ENCODE results near the gene PRR5L. TPM values are rescaled to one million over a fixed set of nuclear protein-coding genes. Genes with fewer than 3 reads are reported as not detected.

The PRR5L gene
- polyA plus RNA-seq, 4 donors = 13.9 to 25.1 (median 16.5) TPM

GRCh38 chr11:36398231-36398953 is 102.3 kb downstream of the PRR5L start:
- DNase-seq (ENCODE audit: low read depth in 4 of 4, low spot score in 3 of 4) = no peak

GRCh38 chr11:36399236-36399635 is 103.1 kb downstream of the PRR5L start:
- DNase-seq (ENCODE audit: low read depth in 4 of 4, low spot score in 3 of 4) = no peak

- no peak for DNase-seq (ENCODE audit: low read depth in 4 of 4, low spot score in 3 of 4)
Observed at GRCh38 chr11:36399745-36400144, 103.7 kb downstream of the PRR5L start.

DNA sequence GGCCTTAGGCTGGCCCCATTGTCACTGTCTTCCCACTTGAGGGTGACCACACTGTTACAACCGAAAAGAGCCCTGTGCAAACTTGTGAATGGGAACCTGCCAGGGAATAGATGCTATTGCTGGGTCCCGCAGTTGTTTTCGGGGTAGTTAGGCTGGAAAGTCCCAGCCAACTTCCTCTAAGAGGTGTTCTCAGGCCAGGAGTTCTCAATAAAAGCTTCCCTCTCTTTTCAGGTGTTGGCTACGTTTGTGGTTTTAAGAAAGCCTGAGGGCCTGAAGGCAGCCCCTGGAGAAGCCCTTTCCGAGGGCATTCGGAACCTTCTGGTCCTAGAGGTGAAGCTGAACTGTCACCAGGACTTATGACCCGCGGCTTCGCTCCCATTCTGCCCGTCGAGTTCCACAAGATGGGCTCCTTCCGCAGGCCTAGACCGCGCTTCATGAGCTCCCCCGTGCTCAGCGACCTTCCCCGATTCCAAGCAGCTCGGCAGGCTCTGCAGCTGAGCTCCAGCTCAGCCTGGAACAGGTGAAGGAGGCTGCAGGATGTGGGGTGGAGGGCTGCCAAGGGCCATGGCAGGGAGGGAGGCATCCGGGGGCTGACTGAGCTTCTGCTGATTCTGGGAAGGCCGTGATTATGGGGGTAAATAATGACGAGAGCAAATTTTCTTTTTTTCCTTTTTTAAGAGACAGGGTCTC is 104.8 kb downstream of the PRR5L start:
- DNase-seq (ENCODE audit: low read depth in 4 of 4, low spot score in 3 of 4) = no peak

DNA sequence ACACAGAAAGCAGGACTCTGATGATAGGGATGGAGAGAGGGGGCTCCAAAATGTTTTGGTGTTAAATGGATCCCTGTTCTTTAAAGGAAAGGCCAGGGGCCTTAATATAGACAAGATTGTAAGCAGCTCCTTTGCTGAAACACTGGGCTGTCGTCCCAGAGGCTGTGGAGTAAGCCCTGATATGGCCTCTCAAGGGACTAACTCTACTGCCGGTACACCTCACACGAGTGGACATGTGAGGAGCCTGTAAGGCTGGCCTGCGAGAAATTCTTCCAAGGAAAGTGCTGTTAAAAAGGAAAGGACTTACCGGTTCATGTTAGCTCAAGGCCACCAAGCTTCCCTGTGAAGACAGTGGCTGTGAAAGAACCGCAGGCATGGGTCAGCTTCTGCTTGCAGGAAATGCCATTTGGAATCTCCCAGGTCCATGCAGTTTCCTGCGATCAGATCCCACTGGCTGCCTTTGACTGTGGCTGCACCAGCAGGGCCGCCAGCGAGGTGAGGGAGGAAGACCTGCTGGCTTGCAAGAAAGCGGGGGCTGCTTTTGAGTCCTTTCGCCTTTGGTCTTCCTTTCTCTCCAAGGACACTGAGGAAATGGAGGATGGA is 106.6 kb downstream of the PRR5L start:
- DNase-seq (ENCODE audit: low read depth in 4 of 4, low spot score in 3 of 4) = no peak

DNA sequence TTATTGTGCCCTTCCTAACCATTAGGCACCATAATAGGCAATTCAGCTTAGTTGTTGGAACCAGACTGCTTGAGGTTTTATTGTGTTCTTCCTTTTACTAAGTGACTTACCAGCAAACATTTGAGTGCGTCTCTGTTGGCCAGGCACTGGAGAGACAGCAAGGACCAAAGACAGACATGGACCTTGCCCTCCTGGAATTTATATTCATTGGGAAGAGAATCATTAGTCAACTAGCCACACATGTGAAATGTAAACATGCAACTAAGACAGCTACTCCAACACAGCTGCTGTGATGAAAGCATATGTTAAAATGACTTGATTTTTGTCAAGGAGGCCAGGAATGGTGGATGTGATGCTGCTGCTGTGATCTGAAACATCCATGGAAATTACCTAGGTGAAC is 107.6 kb downstream of the PRR5L start:
- no peak for DNase-seq (ENCODE audit: low read depth in 4 of 4, low spot score in 3 of 4)

DNA sequence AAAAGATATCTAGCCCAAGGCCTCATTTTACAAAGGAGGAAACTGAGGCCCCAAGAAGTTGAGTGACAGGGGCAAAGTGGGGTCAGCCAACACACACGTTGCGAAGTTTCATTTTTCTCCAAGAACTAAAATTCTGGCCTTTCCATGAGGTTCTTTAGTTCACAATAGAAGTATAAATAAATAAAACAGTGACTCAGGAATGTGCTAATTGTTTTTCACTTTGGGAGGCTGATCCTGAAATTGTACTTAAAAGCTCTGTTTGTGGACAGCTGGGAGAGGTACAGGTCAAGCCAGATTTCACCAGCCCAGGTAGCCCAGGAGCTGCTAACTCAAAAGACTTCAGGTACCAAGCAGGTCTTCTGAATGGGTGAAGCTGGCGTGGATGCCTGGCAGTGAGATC is 108.7 kb downstream of the PRR5L start:
- no peak for DNase-seq (ENCODE audit: low read depth in 4 of 4, low spot score in 3 of 4)

DNA sequence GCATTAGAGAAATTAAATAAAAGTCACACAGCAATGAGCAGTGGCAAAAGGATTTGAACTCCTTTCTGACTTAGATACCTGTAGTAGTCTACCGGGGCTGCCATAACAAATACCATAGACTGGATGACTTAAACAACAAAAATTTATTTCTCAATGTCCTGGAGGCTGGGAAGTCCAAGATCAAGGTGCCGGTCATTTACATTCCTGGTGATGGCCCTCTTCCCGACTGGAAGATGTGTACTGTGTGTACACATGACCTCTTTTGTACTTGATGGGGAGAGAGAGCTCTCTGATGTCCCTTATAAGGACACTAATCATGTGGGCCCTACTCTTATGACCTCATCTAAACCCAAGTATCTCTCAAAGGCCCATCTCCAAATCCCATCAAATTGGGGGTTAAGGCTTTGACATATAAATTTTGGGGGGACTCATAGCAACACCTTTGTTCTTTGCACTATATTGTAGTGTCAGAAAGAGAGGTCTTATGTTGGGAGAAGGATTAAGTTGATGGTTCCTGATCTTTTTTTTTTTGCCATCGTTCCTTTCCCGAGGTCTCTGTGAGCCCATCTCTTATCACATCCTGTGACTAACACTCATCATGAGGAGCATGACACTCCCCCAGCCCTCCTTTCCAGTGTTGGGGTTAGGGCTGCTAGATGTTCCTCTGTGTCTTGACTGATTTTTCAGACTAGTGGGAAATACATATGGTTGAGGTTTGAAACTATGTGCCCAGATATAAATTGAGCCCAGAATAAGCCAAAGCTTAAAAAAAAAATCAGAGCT is 109.7 kb downstream of the PRR5L start:
- DNase-seq (ENCODE audit: low read depth in 4 of 4, low spot score in 3 of 4) = no peak

DNA sequence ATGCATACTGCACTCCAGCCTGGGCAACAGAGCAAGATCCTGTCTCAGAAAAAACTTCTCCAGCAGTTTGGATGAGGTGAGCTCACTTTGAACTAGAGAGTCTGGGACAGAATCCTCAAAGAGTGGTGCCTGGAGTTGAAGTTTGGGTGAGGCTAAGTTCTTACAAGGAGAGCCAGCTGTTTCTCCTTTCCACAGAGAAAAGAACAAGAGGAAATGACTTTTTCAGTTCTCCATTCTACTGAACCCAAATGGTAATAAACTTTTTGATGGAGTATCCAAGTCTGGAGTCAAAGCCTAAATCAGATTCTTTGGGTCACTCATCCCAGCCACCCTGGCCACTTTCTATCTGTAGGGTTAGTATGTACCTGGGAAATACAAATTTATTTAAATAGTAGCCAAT is 111.3 kb downstream of the PRR5L start:
- no peak for DNase-seq (ENCODE audit: low read depth in 4 of 4, low spot score in 3 of 4)

GRCh38 chr11:36408498-36409136 is 112.5 kb downstream of the PRR5L start:
- DNase-seq (ENCODE audit: low read depth in 4 of 4, low spot score in 3 of 4) = no peak

DNA sequence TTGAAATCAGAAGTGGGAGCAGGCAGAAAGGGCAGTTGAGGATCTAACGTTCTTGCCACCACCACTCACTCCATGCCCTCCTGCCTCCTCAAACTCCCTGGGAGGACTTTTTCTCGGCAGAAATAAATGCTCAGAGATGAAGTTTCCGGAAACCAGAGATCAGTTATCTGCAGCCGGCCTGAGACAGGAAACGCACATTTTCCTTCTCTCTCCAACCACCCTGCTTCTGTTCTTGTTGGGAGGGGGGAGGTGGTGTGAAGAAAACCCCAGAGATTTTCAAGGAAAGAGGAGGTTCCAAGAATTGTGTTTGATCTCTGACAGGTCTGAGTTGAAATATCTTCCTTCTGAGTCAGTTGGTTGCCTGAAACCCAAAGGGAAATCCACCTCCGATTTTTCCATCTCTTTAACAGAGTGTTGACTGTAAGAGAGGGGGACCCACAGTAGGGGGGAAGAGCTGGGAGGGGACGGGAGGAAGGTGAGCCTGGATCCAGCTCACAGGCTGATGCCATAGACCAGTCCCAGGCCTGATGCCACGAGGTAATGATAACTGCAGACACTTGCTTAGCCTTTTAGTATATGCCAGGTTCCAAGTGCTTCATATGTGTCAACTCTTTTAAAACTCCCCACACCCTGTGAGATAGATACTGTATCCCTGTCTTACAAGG is 113.2 kb downstream of the PRR5L start:
- DNase-seq (ENCODE audit: low read depth in 4 of 4, low spot score in 3 of 4) = no peak

GRCh38 chr11:36411202-36411640 is 115.1 kb downstream of the PRR5L start:
- DNase-seq (ENCODE audit: low read depth in 4 of 4, low spot score in 3 of 4) = no peak

- no peak for DNase-seq (ENCODE audit: low read depth in 4 of 4, low spot score in 3 of 4)
Observed at GRCh38 chr11:36412781-36413383, 116.8 kb downstream of the PRR5L start.

- DNase-seq (ENCODE audit: low read depth in 4 of 4, low spot score in 3 of 4) = no peak
Observed at GRCh38 chr11:36417154-36417553, 121.1 kb downstream of the PRR5L start.

- DNase-seq (ENCODE audit: low read depth in 4 of 4, low spot score in 3 of 4) = no peak
Observed at GRCh38 chr11:36419791-36420424, 123.8 kb downstream of the PRR5L start.

GRCh38 chr11:36421546-36422155 is 125.6 kb downstream of the PRR5L start:
- no peak for DNase-seq (ENCODE audit: low read depth in 4 of 4, low spot score in 3 of 4)

DNA sequence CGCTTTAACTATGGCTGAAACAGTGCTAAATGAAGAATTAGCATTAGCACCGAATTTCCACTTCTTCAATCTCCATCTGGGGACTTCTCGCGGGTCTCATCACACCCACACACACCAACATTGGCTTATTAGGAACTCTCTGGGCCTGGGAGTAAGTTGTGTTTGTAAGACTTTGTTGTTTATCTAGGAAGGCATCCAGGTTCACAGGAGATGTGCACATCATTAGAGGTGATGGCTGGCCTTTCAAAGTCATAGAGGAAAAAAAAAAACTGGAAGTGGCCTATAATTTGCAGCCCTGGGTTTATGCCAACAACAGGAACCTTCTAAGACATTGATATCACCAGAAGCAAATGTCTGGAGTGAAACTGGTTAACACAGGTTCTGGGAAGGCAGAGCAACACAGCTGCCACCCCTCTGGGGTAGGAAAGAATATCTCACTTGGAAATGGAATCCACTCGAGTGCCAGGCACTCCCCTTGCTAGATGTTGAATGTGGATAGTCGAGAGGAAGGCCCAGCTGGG is 129.5 kb downstream of the PRR5L start:
- no peak for DNase-seq (ENCODE audit: low read depth in 4 of 4, low spot score in 3 of 4)

GRCh38 chr11:36426226-36426848 is 130.2 kb downstream of the PRR5L start:
- DNase-seq (ENCODE audit: low read depth in 4 of 4, low spot score in 3 of 4) = no peak
